Neural crest cell (in vitro differentiated cells): ENCODE measurements around the gene PTPRF. TPM values are rescaled to one million over a fixed set of nuclear protein-coding genes. Genes with fewer than 3 reads are reported as not detected.
A peak's percentile ranks its signal among the peaks of the same experiment; 100 is the strongest.

ENCODE experiments used
- DNase-seq: peaks from one replicate; pipeline ENCODE4 v3.0.0; 2021; ENCODE audit warnings: low read depth, mixed read lengths, low spot score
- H3K27ac Mint-ChIP-seq: one replicate; pipeline ENCODE4 v1.8.0; 2021; ENCODE audit warnings: mild to moderate bottlenecking, mixed read lengths; ENCODE audit not compliant: unreplicated experiment
- H3K27me3 Mint-ChIP-seq: 2 replicates; pipeline ENCODE4 v1.8.0; 2021; ENCODE audit warnings: low read depth, mild to moderate bottlenecking, mixed read lengths
- H3K36me3 Mint-ChIP-seq: 2 replicates; pipeline ENCODE4 v1.8.0; 2021; ENCODE audit warnings: low read depth, mild to moderate bottlenecking, mixed read lengths
- H3K4me1 Mint-ChIP-seq: 2 replicates; pipeline ENCODE4 v1.8.0; 2021; ENCODE audit warnings: mixed read lengths
- H3K4me3 Mint-ChIP-seq: one replicate; pipeline ENCODE4 v1.8.0; 2021; ENCODE audit warnings: mild to moderate bottlenecking, mixed read lengths
- H3K9me3 Mint-ChIP-seq: 2 replicates; pipeline ENCODE4 v1.8.0; 2021; ENCODE audit warnings: mixed read lengths
- total RNA-seq: library from RNA; stranded (reverse); gene quantifications from 2 replicates; pipeline ENCODE4 v1.2.1, GENCODE V29; 2021
- TF ChIP-seq, protein P1 (sequence below): fragments of 200-600 bp; sonication (generic); conservative IDR thresholded peaks from 2 replicates; pipeline ENCODE4 v1.5.0; 2021; ENCODE audit warnings: antibody characterized with exemption, mild to moderate bottlenecking

PTPRF gene
- total RNA-seq, 1 donor from 2014 or later: 125 TPM

DNA sequence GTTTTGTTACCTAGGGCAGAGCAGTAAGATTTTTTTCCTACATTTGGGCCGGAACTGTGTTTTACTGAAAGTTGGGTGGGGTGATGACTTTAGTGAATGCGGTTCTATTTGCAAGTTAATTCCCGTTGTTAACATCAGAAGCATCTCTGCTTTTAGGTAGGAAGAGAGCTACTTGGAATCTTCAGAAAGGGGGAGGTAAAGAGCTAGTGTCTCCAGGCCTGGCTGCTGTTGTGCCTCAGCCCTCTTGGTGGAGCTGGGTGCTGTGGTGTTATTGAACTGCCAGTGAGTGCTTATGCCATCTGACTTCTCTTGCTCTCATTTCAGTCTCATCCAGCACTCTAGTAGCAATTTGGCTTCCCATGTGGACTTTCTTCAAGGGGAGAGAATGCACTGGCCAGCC is 122.7 kb downstream of the PTPRF start:
- Mint-ChIP-seq H3K4me3 (peak overlapping the region; percentile 81), H3K27me3 (peaks cover 2% of the 10 kb centered on the region), H3K9me3 (no peaks in the 10 kb centered on the region), H3K4me1 (peaks cover 31% of the 10 kb centered on the region), H3K36me3 (peaks cover 11% of the 10 kb centered on the region), H3K27ac (no peak overlapping the region)
- TF ChIP-seq, protein P1, sequence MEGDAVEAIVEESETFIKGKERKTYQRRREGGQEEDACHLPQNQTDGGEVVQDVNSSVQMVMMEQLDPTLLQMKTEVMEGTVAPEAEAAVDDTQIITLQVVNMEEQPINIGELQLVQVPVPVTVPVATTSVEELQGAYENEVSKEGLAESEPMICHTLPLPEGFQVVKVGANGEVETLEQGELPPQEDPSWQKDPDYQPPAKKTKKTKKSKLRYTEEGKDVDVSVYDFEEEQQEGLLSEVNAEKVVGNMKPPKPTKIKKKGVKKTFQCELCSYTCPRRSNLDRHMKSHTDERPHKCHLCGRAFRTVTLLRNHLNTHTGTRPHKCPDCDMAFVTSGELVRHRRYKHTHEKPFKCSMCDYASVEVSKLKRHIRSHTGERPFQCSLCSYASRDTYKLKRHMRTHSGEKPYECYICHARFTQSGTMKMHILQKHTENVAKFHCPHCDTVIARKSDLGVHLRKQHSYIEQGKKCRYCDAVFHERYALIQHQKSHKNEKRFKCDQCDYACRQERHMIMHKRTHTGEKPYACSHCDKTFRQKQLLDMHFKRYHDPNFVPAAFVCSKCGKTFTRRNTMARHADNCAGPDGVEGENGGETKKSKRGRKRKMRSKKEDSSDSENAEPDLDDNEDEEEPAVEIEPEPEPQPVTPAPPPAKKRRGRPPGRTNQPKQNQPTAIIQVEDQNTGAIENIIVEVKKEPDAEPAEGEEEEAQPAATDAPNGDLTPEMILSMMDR: no peak
- DNase-seq: no peak

DNA sequence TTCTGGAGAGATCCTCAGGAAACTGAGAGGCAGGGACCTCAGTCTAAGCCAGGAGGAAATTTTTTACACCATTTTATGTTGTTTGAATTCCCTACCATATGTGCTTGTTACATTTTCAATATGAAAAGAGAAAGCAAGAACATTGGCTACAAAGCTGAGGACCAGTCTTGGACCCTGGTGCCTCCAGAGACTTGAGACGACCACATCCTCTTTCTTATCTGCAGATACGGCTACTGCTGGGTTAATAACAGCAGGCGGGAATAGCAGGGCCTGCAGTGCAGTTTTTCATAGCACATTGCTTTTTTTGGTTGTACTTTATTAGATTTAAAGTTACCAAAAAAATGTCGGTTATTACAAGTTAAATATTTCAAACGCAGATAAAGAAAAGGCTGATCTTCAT is 123.2 kb downstream of the PTPRF start:
- no peaks in the 10 kb centered on the region for H3K9me3 Mint-ChIP-seq
- peak overlapping the region; percentile 81 for H3K4me3 Mint-ChIP-seq
- H3K27ac Mint-ChIP-seq: no peak overlapping the region
- H3K36me3 Mint-ChIP-seq: peaks cover 11% of the 10 kb centered on the region
- DNase-seq: no peak
- peaks cover 2% of the 10 kb centered on the region for H3K27me3 Mint-ChIP-seq
- TF ChIP-seq, protein P1: no peak
- peaks cover 31% of the 10 kb centered on the region for H3K4me1 Mint-ChIP-seq

DNA sequence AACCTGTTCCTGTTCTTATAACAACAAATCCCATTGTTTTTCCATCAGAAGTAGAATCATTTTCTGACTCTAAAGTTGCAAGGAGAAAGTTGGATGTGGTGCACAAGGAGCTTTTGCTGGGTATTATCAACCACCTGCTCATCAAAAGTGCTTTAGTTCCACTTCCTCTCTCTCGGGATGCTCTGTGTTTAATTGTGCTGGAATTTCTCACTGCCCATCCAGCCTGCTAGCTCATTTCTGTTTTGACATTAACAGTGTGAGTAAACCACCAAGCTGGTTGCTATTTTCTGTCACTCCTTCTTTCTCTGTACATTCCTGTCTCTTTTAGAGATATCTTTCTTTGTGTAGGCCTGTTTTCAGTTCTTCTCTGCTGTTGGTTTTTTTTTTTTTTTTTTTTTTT is 125.3 kb downstream of the PTPRF start:
- Mint-ChIP-seq H3K9me3 (no peaks in the 10 kb centered on the region), H3K4me1 (peaks cover 18% of the 10 kb centered on the region), H3K36me3 (peaks cover 18% of the 10 kb centered on the region), H3K27ac (no peak overlapping the region), H3K4me3 (peak overlapping the region; percentile 41), H3K27me3 (no peaks in the 10 kb centered on the region)
- TF ChIP-seq, protein P1: no peak
- DNase-seq: no peak

DNA sequence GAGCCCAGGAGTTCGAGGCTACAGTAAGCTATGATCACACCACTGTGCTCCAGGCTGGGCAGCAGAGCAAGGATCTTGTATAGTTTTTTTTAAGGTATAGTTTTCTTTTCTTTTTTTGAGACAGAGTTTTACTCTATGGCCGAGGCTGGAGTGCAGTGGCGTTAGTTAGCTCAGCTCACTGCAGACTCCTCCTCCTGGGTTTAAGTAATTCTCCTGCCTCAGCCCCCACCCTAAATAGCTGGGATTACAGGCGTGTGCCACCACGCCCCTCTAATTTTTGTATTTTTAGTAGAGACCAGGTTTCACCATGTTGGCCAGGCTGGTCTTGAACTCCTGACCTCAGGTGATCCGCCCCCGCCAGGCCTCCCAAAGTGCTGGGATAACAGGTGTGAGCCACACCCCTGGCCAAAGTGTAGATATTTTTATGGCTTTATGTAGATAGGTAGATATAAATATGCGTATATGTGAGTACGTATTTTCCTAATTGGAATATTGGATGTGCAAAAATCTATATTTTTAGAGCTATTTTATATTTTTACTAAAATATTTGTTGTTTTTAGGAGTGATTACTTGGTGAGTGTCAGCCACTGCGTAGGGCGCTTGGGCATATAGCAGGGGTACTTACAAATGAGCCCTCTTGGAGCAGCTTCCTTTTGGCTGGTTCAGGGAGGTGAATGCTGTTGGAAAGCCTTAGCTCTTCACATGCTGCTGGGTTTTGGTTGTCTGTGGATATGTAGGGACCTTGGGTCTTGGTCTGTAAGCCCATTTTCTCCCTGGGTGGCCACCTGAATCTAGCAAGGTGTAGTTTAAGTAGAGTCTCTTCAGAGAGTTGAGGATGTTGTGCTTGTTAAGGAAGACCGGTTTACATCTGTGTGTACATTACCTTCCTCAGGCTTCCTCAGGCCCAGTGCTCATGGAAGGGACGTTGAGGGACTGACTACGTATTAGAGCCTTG is 128.8 kb downstream of the PTPRF start:
- peaks cover 28% of the 10 kb centered on the region for H3K36me3 Mint-ChIP-seq
- TF ChIP-seq, protein P1: no peak
- H3K4me3 Mint-ChIP-seq: no peak overlapping the region
- no peaks in the 10 kb centered on the region for H3K27me3 Mint-ChIP-seq
- no peaks in the 10 kb centered on the region for H3K9me3 Mint-ChIP-seq
- no peak for DNase-seq
- no peaks in the 10 kb centered on the region for H3K4me1 Mint-ChIP-seq
- no peak overlapping the region for H3K27ac Mint-ChIP-seq

DNA sequence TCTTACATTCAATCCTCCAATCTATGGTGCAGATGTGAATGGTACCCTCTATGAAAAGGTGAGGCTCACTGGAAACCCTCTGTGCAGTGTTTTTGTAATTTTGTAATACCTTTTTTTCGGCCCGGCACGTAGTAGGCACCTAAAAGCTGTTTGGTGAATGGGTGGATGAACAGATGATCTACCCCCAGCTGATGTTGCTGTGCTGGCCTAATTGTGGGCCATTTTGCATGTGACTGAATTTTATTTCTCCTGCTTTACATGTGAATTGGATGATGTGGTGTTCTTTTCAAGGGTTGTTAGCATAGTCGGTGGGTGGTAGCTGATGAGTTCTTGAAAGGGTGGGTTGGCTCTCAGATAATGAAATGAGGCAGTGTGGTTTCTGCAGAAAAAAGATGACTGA is 129.7 kb downstream of the PTPRF start:
- peaks cover 31% of the 10 kb centered on the region for H3K36me3 Mint-ChIP-seq
- no peak overlapping the region for H3K4me3 Mint-ChIP-seq
- H3K27ac Mint-ChIP-seq: no peak overlapping the region
- TF ChIP-seq, protein P1: no peak
- no peaks in the 10 kb centered on the region for H3K27me3 Mint-ChIP-seq
- no peak for DNase-seq
- no peaks in the 10 kb centered on the region for H3K9me3 Mint-ChIP-seq
- H3K4me1 Mint-ChIP-seq: no peaks in the 10 kb centered on the region
